Esophagus muscularis mucosa (tissue), 4 donors: Measurements from ENCODE around the gene SARS2. TPM values are rescaled to one million over a fixed set of nuclear protein-coding genes. Genes with fewer than 3 reads are reported as not detected.

Experiments used
- DNase-seq: peaks from one replicate; pipeline ENCODE4 v3.0.0-alpha.2; 2017; ENCODE audit errors: extremely low spot score
- H3K27ac ChIP-seq, 4 donors: fragments of 200-600 bp; sonication (generic); replicated peaks in 1 of 4; 1 replicate in 3 of 4; 2 replicates in 1 of 4; pipeline ENCODE4 v1.5.1; 2016 to 2019; ENCODE audit warnings: mild to moderate bottlenecking in 1 of 4
- H3K27me3 ChIP-seq, 4 donors: fragments of 200-600 bp; sonication (generic); one replicate each; pipeline versions ENCODE4 v1.5.1 to v1.6.0; 2016 to 2019
- H3K36me3 ChIP-seq, 4 donors: fragments of 200-600 bp; sonication (generic); one replicate each; pipeline ENCODE4 v1.5.1; 2016 to 2019
- H3K4me1 ChIP-seq, 4 donors: fragments of 200-600 bp; sonication (generic); one replicate each; pipeline ENCODE4 v1.5.1; 2016 to 2019
- H3K4me3 ChIP-seq, 4 donors: fragments of 200-600 bp; sonication (generic); 1 replicate in 2 of 4; 2 replicates in 2 of 4; pipeline ENCODE4 v1.5.1; 2016 to 2019; ENCODE audit warnings: mild to moderate bottlenecking in 4 of 4, moderate library complexity in 1 of 4
- H3K9me3 ChIP-seq, 4 donors: fragments of 200-600 bp; sonication (generic); 1 replicate in 3 of 4; 2 replicates in 1 of 4; pipeline ENCODE4 v1.5.1; 2016 to 2019
- EP300 ChIP-seq: sonication (generic); formaldehyde crosslinking; IDR thresholded peaks from one replicate; pipeline ENCODE4 v1.6.1; 2017; ENCODE audit warnings: antibody characterized with exemption
- POLR2A ChIP-seq: fragments of 450-650 bp; IDR thresholded peaks from one replicate; pipeline ENCODE4 v1.6.1; 2017; ENCODE audit warnings: antibody characterized with exemption, moderate library complexity, mild to moderate bottlenecking, low read depth
- POLR2AphosphoS5 ChIP-seq, 2 donors: sonication (generic); formaldehyde crosslinking; IDR thresholded peaks; one replicate each; pipeline ENCODE4 v1.6.1; 2017; ENCODE audit warnings: antibody characterized with exemption in 2 of 2
- WGBS: methylation state at CpG from one replicate; pipeline ENCODE4 v1.1.5; 2018; 5-methylcytosine and 5-hydroxymethylcytosine counted together
- intact Hi-C: fragments of 100-400 bp; cut with DNase I; formaldehyde crosslinking; loops from one replicate; pipeline ENCODE4 v1.15.1; 2023
- total RNA-seq, 4 donors: library from RNA; depleted of rRNA; stranded (reverse); fragments of >200 nt; gene quantifications; one replicate each; pipeline versions ENCODE4 v1.1.0 to v1.2.1, GENCODE V29; 2016
- TF ChIP-seq, protein P1 (sequence below), 3 experiments: fragments of 200-600 bp in 2 of 3; fragments of 450-650 bp in 1 of 3; sonication (generic) in 2 of 3; IDR thresholded peaks; one replicate each; pipeline ENCODE4 v1.5.1; 2017 to 2019; ENCODE audit warnings: antibody characterized with exemption in 3 of 3, mild to moderate bottlenecking in 2 of 3, moderate library complexity in 1 of 3

Gene SARS2
- total RNA-seq, 4 donors from 2014 or later = 6.8 to 14.6 (median 9.1) TPM

DNA sequence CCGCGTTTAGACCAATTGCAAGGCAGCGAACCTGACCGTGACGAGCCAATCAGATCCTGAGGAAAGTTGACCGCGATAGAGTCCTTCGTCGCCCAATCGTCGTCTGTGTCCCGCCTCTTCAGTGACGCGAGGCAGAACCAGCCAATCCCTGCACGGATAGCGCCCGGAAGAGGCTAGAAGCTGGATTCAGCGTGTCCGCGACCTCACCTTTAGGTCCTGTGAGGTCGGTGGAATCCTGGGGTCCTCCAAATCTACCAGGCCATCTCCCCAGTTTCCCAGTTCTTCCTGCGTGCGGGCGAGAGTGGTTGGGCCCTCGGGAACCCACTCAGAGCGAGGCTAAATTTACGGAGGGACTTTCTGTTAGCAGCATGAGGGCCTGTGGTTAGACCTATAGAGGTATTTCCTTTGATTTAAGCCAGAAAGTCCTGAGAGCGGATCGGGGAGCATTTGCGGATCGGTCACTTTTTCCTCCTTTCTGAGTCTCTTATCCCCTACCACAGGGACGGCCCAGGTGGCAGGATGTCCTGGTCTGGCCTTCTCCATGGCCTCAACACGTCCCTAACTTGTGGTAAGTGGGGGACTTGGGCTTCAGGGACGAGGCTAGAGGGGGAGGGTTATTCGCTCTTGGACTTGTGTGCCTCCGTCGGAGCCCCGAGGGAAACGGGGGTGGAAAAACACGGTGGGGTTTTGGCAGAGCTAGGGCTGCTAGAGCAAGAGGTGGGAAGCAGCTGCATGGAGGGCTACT is 385 bp upstream of the SARS2 start, which contains the start of gene MRPS12:
MRPS12 (plus strand) TSS at position 169 of the 745 bp plus-strand sequence; CDS start at position 520, 351 bp downstream.
- Histone ChIP-seq H3K4me1 (peaks cover 29 to 33% (median 31%) of the 10 kb centered on the region in 4 donors), H3K36me3 (peaks cover 6 to 42% (median 15%) of the 10 kb centered on the region in 4 donors), H3K27ac (peak within 1 kb of the TSS; percentile 85 to 90 (median 88)), H3K4me3 (peak within 1 kb of the TSS; percentile 65 to 75 (median 68)), H3K9me3 (no peaks in the 10 kb centered on the region), H3K27me3 (no peaks in the 10 kb centered on the region)
- intact Hi-C loops = loop anchor here (5.0 to 10.0 kb wide), 2 partner anchors 306 to 529 kb away; partner anchors contain the start of gene FAM98C
- DNase-seq = peak; percentile 100
- TF ChIP-seq POLR2AphosphoS5 (IDR thresholded peaks at IDR 0.05) (peak; percentile 43 to 87), POLR2A (no peak)
- under 1% methylated on average over 21 of the region's 40 CpGs for WGBS

DNA sequence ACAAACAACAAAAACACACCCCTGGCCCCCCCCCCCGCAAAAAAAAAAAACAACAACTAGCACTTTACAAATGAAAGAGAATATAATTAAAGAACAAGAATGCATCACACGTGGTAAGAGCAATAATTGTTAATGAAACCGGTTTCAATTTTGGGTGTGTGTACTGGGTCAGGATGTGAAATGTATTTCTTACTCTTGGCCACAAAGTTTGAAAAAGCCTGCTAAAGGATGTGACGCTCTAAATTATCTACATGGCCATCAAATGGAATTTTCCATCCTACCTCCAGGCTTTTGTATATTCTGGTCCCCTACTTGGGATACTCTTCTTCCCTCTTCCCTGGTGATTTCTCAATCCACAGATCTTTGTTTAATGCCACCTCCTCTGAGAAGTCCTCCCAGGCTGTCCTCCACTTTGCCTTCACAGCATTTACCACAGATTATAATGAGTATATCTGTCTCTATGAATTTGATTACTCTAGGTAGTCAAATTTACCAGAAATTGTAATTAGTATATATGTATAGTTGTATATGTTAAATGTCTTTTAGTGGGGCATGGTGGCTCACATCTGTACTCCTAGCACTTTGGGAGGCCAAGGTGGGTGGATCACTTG is 2.1 kb downstream of the SARS2 start:
- peaks cover 27 to 31% (median 30%) of the 10 kb centered on the region in 4 donors for H3K4me1 ChIP-seq
- no peak for TF ChIP-seq POLR2AphosphoS5 (IDR thresholded peaks at IDR 0.05)
- no peak for TF ChIP-seq EP300
- no peak for TF ChIP-seq POLR2A
- TF ChIP-seq, protein P1, sequence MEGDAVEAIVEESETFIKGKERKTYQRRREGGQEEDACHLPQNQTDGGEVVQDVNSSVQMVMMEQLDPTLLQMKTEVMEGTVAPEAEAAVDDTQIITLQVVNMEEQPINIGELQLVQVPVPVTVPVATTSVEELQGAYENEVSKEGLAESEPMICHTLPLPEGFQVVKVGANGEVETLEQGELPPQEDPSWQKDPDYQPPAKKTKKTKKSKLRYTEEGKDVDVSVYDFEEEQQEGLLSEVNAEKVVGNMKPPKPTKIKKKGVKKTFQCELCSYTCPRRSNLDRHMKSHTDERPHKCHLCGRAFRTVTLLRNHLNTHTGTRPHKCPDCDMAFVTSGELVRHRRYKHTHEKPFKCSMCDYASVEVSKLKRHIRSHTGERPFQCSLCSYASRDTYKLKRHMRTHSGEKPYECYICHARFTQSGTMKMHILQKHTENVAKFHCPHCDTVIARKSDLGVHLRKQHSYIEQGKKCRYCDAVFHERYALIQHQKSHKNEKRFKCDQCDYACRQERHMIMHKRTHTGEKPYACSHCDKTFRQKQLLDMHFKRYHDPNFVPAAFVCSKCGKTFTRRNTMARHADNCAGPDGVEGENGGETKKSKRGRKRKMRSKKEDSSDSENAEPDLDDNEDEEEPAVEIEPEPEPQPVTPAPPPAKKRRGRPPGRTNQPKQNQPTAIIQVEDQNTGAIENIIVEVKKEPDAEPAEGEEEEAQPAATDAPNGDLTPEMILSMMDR (IDR thresholded peaks at IDR 0.05) = no peak
- H3K9me3 ChIP-seq = no peaks in the 10 kb centered on the region
- peaks cover 16 to 47% (median 34%) of the 10 kb centered on the region in 4 donors for H3K36me3 ChIP-seq
- no peak overlapping the region for H3K27ac ChIP-seq
- no peak overlapping the region for H3K4me3 ChIP-seq
- 83% methylated on average over 4 of the region's 4 CpGs for WGBS
- no peaks in the 10 kb centered on the region for H3K27me3 ChIP-seq
- DNase-seq = no peak
- intact Hi-C loops = loop anchor here (10.0 kb wide), 1 partner anchor 384 kb away; no protein-coding TSS in a partner anchor

DNA sequence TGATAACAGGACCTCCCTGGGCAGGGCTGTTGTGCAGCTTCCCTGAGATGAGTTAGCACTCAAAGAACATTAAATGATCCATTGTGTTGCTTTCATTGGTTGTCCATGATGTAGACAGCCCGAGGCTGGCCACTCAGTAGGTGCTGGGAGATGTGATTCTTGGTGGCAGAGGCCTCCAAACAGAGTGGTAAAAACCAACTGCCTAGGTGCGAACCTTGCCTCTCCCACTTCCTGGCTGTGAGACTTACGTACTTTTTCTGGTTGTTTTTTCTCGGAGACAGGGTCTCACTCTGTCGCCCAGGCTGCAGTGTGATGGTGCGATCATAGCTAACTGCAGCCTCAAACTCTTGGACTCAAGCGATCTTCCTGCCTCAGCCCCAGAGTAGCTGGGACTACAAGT is 6.2 kb downstream of the SARS2 start:
- Histone ChIP-seq H3K27ac (no peak overlapping the region), H3K4me3 (no peak overlapping the region), H3K36me3 (peaks cover 10 to 57% (median 36%) of the 10 kb centered on the region in 4 donors), H3K27me3 (no peaks in the 10 kb centered on the region), H3K9me3 (no peaks in the 10 kb centered on the region), H3K4me1 (peaks cover 3 to 7% (median 5%) of the 10 kb centered on the region in 4 donors)
- WGBS = 89% methylated on average over 7 of the region's 7 CpGs
- intact Hi-C loops = loop anchor here (10.0 kb wide), 1 partner anchor 380 kb away; no protein-coding TSS in a partner anchor
- TF ChIP-seq POLR2AphosphoS5 (IDR thresholded peaks at IDR 0.05) (no peak), POLR2A (no peak), EP300 (no peak)
- TF ChIP-seq, protein P1 (IDR thresholded peaks at IDR 0.05) = no peak
- DNase-seq = no peak

GRCh38 chr19:38922482-38922881 is 8.1 kb downstream of the SARS2 start:
- intact Hi-C loops = loop anchor here (10.0 kb wide), 1 partner anchor 378 kb away; no protein-coding TSS in a partner anchor
- no peaks in the 10 kb centered on the region for H3K9me3 ChIP-seq
- H3K36me3 ChIP-seq = peaks cover 10 to 55% (median 36%) of the 10 kb centered on the region in 4 donors
- no peaks in the 10 kb centered on the region for H3K4me1 ChIP-seq
- H3K4me3 ChIP-seq = no peak overlapping the region
- TF ChIP-seq POLR2AphosphoS5 (IDR thresholded peaks at IDR 0.05) = no peak
- TF ChIP-seq, protein P1 (IDR thresholded peaks at IDR 0.05) = no peak
- no peak for TF ChIP-seq EP300
- no peak for TF ChIP-seq POLR2A
- H3K27me3 ChIP-seq = no peaks in the 10 kb centered on the region
- WGBS = 89% methylated on average over 5 of the region's 5 CpGs
- H3K27ac ChIP-seq = no peak overlapping the region
- no peak for DNase-seq
